NCI-H69 (cell line): ENCODE results near the gene ADAM11.
A peak's percentile ranks its signal among the peaks of the same experiment; 100 is the strongest.

Experiments
- DNase-seq: peaks from one replicate; lab custom pipeline; 2025; lab: John Stamatoyannopoulos, UW

ADAM11 gene

DNA sequence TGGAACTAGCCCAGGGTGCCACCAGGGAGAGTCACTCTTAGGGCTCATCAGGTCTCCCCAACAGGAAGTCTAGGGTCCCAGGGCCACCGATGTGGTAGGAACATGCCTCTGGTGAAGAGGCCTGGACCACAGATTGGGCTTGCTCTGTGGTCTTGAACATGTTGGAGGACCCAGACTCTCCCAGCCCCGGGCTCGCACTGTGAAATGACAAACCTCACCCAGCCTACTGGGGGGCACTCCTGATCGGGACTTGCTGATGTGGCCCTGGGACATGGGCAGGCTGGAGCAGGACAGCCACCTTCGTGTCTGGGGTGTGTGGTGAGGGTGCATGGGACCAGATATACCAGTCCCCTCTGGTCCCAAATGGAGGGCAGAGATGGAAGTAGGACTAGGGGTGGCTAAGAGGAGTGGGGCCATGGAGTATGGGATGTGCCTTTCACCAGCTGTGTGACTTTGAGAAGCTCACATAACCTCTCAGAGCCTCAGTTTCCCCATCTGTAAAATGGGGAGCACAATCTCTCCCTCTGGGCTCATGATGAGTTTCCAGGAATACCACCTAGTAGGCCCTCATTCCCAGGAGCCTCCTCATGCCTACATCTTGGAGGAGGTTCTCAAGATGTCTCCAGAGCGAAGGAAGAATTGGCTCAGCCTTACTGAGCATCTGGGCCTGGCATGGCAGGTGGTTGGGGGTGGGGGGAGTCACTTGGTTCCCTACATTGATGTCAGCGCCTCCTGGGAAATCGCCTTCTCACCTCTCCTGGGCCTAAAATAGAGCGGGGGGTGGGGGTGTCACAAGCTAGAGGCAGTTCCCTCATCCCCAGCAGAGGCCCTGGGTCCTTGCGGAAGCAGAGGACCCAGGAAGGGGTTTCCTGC is 1.5 kb upstream of the ADAM11 start:
- no peak for DNase-seq

DNA sequence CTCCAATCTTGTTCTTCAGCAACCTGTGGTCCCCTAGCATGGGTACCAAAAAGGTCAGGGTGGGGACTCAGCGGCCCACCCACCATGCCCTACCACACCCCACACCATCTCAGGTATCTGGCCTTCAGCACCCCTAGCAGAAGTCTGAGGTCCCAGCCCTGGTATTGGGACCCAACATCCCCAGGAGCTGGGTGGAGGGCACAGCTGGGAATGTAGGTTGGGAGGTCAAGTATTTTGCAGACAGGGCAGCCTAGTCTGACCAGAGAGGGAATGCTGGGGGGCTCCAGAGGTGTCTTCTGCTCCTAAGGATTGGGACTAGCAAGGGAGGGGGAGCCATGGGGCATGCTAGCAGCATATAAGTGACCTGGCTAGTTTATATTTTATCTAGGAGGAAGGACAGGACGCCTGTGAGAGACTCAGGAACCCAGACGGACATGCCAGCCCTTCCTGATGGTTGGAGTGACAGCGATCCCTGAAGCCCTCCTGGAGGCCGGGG is 822 bp upstream of the ADAM11 start:
- DNase-seq, result no peak

- DNase-seq, result peak; percentile 71
These were observed 513 bp downstream of the ADAM11 start for GRCh38 chr17:44759086-44759915.

- DNase-seq, result no peak
These were observed 1.1 kb downstream of the ADAM11 start for GRCh38 chr17:44759916-44760243.

DNA sequence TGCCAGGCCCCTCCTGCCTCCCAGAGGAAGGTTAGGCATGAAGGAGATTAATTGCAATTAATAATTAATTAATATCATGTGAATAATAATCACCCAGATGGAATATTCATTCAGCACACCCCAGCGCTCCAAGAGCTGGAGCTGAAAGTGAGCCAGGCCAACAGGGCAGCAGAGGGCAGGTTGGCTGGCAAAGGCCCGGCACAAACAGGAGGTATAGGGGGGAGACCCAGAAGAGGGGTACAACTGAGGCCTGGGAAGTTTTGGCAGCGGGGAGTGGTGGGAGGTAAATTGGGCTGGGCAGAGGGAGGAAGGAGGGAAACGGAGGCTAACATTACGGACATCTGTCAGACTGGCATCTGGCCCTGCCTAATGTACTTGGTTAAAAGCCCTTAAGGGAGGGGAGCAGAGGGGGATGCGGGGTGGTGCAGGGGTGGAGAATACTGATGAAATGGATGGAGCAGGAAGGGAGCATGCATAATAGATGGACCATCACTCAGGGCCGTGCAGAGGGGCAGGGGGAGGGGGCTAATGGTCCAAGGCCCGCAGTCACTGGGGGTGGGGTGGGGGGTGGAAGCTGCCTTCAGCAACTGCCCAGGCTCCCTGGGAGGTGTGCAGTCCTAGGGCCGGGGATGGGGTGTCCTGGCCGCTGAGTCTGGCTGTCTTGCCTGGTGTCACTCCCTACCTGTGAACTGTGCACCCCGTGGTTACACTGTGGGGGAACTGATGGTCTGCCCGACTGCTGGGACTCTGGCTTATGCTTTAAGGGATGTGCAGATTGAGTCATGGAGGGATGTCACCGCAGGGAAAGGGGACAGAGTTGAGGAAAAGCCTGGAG is 1.9 kb downstream of the ADAM11 start:
- DNase-seq, result peak; percentile 71

DNA sequence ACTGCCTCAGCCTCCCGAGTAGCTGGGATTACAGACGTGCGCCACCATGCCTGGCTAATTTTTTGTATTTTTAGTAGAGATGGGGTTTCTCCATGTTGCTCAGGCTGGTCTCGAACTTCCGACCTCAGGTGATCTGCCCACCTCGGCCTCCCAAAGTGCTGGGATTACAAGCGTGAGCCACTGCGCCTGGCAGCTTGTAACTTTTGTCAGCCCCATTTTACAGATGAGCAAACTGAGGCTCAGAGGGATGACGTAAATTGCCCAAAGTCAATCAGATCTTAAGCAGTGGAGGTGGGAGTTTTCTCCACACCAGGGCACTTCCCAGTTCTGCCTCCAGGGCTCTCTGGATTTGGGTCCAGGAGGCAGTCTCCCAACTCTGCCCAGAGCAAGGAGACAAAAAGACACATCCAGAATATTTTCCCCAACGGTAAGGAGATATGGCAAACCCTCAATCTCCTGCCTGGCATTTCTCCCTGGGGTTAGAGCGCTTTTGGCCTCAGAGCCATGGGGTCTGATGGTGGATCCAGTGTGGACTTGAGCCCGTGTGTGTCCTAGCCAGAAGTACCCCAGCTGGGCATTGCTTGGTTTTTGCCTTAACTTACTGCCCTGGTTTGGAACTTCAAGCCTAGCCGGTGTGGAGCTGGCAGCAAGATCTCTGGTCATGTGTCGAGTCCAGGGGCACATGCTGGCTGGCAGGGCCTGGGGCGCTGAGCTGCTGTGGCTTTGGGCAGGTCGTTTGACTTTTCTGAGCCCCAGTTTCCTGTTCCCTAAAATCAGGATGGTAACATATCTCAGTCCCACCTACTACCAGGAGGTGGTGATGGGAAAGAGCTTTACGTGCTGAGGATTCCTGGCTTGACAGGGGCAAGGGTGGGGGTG is 3.4 kb downstream of the ADAM11 start:
- no peak for DNase-seq

DNA sequence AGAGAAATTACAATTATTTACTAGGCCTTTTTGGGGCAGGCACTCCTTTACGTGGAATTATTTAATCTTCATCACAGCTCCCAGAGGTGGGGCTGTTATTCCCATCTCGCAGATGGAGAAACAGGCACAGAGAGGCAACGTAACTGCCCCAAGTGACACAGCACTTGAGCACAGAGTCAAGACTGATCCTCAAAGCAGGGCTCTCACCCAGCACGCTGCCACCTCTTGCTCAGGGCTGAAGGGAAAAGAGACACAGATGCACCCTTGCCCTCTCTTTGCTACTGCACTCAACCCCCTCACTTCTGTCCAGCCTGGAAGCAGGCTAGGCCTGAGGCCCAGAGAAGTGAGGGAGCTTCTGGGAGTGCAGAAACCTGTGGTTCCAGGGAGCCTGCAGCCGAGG is 4.4 kb downstream of the ADAM11 start:
- DNase-seq, result no peak

- DNase-seq, result no peak
These were observed 7.2 kb downstream of the ADAM11 start for GRCh38 chr17:44765965-44766364.

GRCh38 chr17:44766409-44767038 is 7.7 kb downstream of the ADAM11 start:
- no peak for DNase-seq

GRCh38 chr17:44767493-44767892 is 8.7 kb downstream of the ADAM11 start:
- DNase-seq, result peak; percentile 76

DNA sequence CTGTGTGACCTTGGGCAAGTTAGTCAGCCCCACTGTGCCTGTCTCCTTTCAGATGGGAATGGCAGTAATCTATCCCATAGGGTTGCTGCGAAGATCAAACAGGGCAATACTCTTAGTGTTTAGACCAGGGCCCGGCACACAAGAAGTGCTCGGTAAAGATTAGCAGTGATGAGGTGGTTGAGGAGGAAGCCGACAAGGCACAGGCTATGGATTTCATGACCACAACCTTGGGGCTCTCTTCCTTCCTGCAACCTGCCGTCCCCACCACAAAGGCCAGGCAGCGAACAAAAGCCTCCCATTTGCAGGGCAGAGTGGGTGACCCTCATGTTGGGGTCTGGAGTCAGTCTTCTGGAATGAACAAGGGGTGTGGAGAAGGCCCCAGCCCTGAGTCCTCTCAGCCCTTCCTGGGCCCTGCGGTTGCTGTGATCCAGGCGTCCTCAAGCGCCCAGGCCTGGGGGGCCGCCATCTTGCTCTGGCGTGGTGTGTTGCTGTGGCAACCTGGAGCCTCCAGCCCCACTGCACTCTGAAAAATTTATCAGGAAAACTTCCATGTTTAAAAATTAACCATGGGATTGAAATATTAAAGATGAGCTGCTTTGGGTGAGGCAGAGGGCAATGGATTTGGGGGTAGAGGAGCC is 9.8 kb downstream of the ADAM11 start:
- DNase-seq, result no peak

GRCh38 chr17:44769230-44769629 is 10.4 kb downstream of the ADAM11 start:
- no peak for DNase-seq

DNA sequence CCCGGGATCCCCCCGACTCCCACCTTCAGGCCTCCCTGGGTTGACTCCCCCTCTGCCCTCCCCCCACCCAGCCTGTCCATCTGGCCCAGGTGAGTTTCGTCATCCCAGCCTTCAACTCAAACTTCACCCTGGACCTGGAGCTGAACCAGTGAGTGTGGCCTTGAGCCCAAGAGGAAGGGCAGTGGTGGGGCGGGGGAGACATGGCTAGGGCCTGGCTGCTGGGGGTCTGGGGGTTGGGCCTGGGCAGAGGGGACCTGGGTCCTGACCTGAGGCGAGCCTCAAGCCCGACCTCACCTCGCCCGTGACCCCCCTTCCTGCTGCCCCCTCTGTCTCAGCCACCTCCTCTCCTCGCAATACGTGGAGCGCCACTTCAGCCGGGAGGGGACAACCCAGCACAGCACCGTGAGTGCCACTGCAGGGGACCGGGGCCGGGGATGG is 10.9 kb downstream of the ADAM11 start:
- no peak for DNase-seq

GRCh38 chr17:44770166-44770925 is 11.6 kb downstream of the ADAM11 start:
- DNase-seq, result no peak

GRCh38 chr17:44772308-44773045 is 13.7 kb downstream of the ADAM11 start:
- DNase-seq, result no peak

GRCh38 chr17:44773140-44773539 is 14.4 kb downstream of the ADAM11 start:
- no peak for DNase-seq

DNA sequence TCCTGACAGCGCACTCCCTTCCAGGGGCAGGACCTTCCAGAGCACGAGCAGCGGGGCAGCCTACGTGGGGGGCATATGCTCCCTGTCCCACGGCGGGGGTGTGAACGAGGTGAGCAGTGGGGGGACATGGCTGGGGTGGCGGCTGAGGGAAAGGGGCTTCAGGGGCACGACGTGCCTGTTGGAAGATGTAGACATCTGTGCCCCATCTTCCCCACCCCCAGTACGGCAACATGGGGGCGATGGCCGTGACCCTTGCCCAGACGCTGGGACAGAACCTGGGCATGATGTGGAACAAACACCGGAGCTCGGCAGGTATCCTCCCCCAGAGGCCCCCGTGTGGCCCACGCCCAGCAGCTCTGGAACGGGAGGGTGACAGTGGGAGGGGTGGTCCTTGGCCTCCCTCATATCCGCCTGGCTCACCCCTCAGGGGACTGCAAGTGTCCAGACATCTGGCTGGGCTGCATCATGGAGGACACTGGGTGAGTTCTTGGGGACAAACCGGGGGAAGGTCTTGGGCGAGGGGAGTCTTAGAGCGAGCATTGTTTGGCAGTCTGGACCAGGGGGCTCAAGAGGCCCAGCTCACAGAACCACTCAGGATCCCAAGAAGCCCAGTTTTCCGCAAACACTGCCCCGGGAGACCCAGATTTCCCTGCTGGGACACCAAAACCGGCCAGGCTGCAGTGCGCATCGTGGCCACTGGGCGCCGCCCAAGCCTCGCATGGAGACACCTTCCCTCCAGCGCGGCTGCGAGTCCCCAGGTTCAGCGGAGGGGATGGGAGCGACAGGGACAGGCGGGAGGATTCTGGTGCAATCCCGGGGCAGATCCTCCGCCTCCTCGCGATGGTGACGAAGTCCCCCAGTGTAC is 15.7 kb downstream of the ADAM11 start:
- DNase-seq, result peak; percentile 94
